PC-3 (cell line): ENCODE results near the gene FAM89B.

Experiments used
- CTCF ChIP-seq: fragments of 300-600 bp; sonication (generic); conservative IDR thresholded peaks from 2 replicates; pipeline ENCODE4 v1.5.1; 2017; ENCODE audit warnings: antibody characterized with exemption, low read depth, mild to moderate bottlenecking, low read length
- EZH2 ChIP-seq: fragments of 300-600 bp; sonication (generic); IDR thresholded peaks from one replicate; pipeline ENCODE4 v1.6.1; 2017; ENCODE audit warnings: antibody characterized with exemption, mild to moderate bottlenecking, low read length; ENCODE audit not compliant: unreplicated experiment

- TF ChIP-seq CTCF (no peak; the same call in 1 of the 2 replicates), EZH2 (no peak)
These were observed 32.5 kb upstream of the FAM89B start for GRCh38 chr11:65539744-65540289.
